Neural cell (in vitro differentiated cells): Measurements from ENCODE around the gene ARPC5L.

ENCODE experiments used
- CTCF ChIP-seq: fragments of 450-650 bp; IDR thresholded peaks from 2 replicates; pipeline ENCODE4 v1.5.1; 2014; ENCODE audit warnings: antibody characterized with exemption, mild to moderate bottlenecking, moderate library complexity; ENCODE audit not compliant: poor library complexity, severe bottlenecking
- REST ChIP-seq: IDR thresholded peaks from 2 replicates; pipeline ENCODE4 v1.6.1; 2012; ENCODE audit warnings: borderline replicate concordance

GRCh38 chr9:124887832-124888231 is 25.9 kb downstream of the ARPC5L start:
- TF ChIP-seq CTCF (no peak), REST (no peak)
